ENCODE measurements around the gene UBR7.

The UBR7 gene

DNA sequence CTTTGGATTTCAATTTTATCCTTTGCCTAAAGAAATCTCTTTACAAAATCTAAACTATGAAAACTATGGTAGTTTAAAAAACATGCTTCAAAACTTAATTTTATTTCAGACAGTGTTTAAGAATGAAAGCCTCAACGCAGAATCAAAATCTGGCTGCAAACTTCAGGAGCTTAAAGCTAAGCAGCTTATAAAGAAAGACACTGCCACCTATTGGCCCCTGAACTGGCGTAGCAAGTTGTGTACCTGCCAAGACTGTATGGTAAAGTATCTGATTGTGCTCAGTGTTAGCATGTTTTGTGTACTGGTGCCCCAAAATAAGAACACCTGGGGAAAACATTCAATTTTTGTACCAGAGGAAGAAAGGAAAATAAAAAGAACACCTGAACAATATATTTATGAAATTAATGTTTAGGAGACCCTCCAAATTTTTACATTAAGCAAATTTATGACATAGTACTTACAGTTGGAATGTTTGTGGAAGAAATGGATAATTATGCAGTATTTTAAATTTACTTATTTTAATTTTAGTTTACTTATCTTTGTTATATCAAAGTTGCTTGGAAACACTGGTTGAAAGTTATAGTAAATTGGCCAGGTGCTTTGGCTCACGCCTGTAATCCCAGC is 12.2 kb downstream of the UBR7 start:
- no peak for TF ChIP-seq EZH2phosphoT487 (IDR thresholded peaks at IDR 0.05; ENCODE audit: low read length)
- TF ChIP-seq, protein P1, sequence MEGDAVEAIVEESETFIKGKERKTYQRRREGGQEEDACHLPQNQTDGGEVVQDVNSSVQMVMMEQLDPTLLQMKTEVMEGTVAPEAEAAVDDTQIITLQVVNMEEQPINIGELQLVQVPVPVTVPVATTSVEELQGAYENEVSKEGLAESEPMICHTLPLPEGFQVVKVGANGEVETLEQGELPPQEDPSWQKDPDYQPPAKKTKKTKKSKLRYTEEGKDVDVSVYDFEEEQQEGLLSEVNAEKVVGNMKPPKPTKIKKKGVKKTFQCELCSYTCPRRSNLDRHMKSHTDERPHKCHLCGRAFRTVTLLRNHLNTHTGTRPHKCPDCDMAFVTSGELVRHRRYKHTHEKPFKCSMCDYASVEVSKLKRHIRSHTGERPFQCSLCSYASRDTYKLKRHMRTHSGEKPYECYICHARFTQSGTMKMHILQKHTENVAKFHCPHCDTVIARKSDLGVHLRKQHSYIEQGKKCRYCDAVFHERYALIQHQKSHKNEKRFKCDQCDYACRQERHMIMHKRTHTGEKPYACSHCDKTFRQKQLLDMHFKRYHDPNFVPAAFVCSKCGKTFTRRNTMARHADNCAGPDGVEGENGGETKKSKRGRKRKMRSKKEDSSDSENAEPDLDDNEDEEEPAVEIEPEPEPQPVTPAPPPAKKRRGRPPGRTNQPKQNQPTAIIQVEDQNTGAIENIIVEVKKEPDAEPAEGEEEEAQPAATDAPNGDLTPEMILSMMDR (IDR thresholded peaks at IDR 0.05; ENCODE audit: low read length) = peak; percentile 46
- peak; percentile 54 for DNase-seq
- H3K9ac ChIP-seq (ENCODE audit: low read length) = no peak overlapping the region
- no peak overlapping the region for H2AFZ ChIP-seq (ENCODE audit: low read length)
- no peaks in the 10 kb centered on the region for H3F3A ChIP-seq (ENCODE audit: insufficient read depth, low read length)
- no peaks in the 10 kb centered on the region for H3K27me3 ChIP-seq (replicated peaks; ENCODE audit: insufficient read depth, low read length)
- H3K4me2 ChIP-seq (ENCODE audit: low read depth, low read length) = no peak overlapping the region
- H3K79me2 ChIP-seq (ENCODE audit: low read length) = no peaks in the 10 kb centered on the region
- no peaks in the 10 kb centered on the region for H3K36me3 ChIP-seq (replicated peaks; ENCODE audit: insufficient read depth, low read length)
- H3K9me2 ChIP-seq (replicated peaks; ENCODE audit: insufficient read depth, low read length) = no peaks in the 10 kb centered on the region
- no peak overlapping the region for H3K27ac ChIP-seq (ENCODE audit: low read length)
- H3K9me3 ChIP-seq (replicated peaks; ENCODE audit: insufficient read depth, low read length) = no peaks in the 10 kb centered on the region
- no peak overlapping the region for H3K4me3 ChIP-seq (ENCODE audit: low read length)
- H3K4me1 ChIP-seq (ENCODE audit: low read length) = no peaks in the 10 kb centered on the region
- no peaks in the 10 kb centered on the region for H4K20me1 ChIP-seq (ENCODE audit: insufficient read depth, low read length)

DNA sequence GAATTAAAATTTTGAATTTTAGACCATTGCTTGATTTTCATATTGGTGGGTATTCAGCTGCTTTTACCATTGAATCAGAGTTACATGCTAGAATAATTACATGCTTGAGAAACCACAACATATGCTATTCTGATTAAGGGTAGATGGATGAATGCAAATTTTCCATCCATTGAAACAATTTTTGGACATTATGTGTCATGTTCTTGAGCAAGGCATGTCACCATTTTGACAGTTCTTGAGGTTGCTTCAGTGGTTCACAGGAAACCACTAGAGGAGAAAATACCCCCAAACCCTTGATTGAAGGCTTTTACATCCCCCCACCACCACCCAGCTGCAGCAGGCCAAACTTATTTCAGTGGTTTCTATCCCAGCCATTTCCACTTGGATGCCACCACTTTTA is 13.5 kb downstream of the UBR7 start:
- no peaks in the 10 kb centered on the region for H3F3A ChIP-seq (ENCODE audit: insufficient read depth, low read length)
- H3K27me3 ChIP-seq (replicated peaks; ENCODE audit: insufficient read depth, low read length) = no peaks in the 10 kb centered on the region
- H3K9me2 ChIP-seq (replicated peaks; ENCODE audit: insufficient read depth, low read length) = no peaks in the 10 kb centered on the region
- no peak for TF ChIP-seq EZH2 (optimal IDR thresholded peaks at IDR 0.05; ENCODE audit: low read depth, low read length)
- TF ChIP-seq EZH2phosphoT487 (IDR thresholded peaks at IDR 0.05; ENCODE audit: low read length) = no peak
- TF ChIP-seq, protein P1 (IDR thresholded peaks at IDR 0.05; ENCODE audit: low read length) = no peak
- H3K4me1 ChIP-seq (ENCODE audit: low read length) = no peaks in the 10 kb centered on the region
- no peak overlapping the region for H2AFZ ChIP-seq (ENCODE audit: low read length)
- H3K36me3 ChIP-seq (replicated peaks; ENCODE audit: insufficient read depth, low read length) = no peaks in the 10 kb centered on the region
- H3K4me3 ChIP-seq (ENCODE audit: low read length) = no peak overlapping the region
- no peaks in the 10 kb centered on the region for H3K9me3 ChIP-seq (replicated peaks; ENCODE audit: insufficient read depth, low read length)
- no peak overlapping the region for H3K27ac ChIP-seq (ENCODE audit: low read length)
- H4K20me1 ChIP-seq (ENCODE audit: insufficient read depth, low read length) = no peaks in the 10 kb centered on the region
- no peak for DNase-seq
- H3K4me2 ChIP-seq (ENCODE audit: low read depth, low read length) = no peak overlapping the region
- no peaks in the 10 kb centered on the region for H3K79me2 ChIP-seq (ENCODE audit: low read length)
- H3K9ac ChIP-seq (ENCODE audit: low read length) = no peak overlapping the region

GRCh38 chr14:93223565-93223964 is 16.5 kb downstream of the UBR7 start:
- Histone ChIP-seq H3K36me3 (replicated peaks; ENCODE audit: insufficient read depth, low read length) (no peaks in the 10 kb centered on the region), H3K4me3 (ENCODE audit: low read length) (no peak overlapping the region), H3K9me2 (replicated peaks; ENCODE audit: insufficient read depth, low read length) (no peaks in the 10 kb centered on the region), H2AFZ (ENCODE audit: low read length) (no peak overlapping the region), H3K4me2 (ENCODE audit: low read depth, low read length) (no peak overlapping the region), H3K27ac (ENCODE audit: low read length) (no peak overlapping the region), H3K4me1 (ENCODE audit: low read length) (no peaks in the 10 kb centered on the region), H3K9me3 (replicated peaks; ENCODE audit: insufficient read depth, low read length) (no peaks in the 10 kb centered on the region), H3F3A (ENCODE audit: insufficient read depth, low read length) (no peaks in the 10 kb centered on the region), H4K20me1 (ENCODE audit: insufficient read depth, low read length) (no peaks in the 10 kb centered on the region), H3K79me2 (ENCODE audit: low read length) (no peaks in the 10 kb centered on the region), H3K9ac (ENCODE audit: low read length) (no peak overlapping the region), H3K27me3 (replicated peaks; ENCODE audit: insufficient read depth, low read length) (no peaks in the 10 kb centered on the region)
- DNase-seq = no peak
- no peak for TF ChIP-seq EZH2 (optimal IDR thresholded peaks at IDR 0.05; ENCODE audit: low read depth, low read length)
- TF ChIP-seq, protein P1 (IDR thresholded peaks at IDR 0.05; ENCODE audit: low read length) = no peak
- no peak for TF ChIP-seq EZH2phosphoT487 (IDR thresholded peaks at IDR 0.05; ENCODE audit: low read length)

Measured in MM.1S (cell line).